ENCODE measurements around the gene KCNJ18.
"Not testable (repeated sequence)": the region's sequence is repeated elsewhere in the genome, so short reads cannot be mapped to it uniquely, and the experiment has no call there.

KCNJ18 gene

GRCh38 chr17:21702940-21703640 is 10.8 kb downstream of the KCNJ18 start:
- not testable (repeated sequence) for DNase-seq (ENCODE audit: low read depth in 2 of 2)

GRCh38 chr17:21703891-21704872 is 11.9 kb downstream of the KCNJ18 start:
- DNase-seq (ENCODE audit: low read depth in 2 of 2), result not testable (repeated sequence)

- no peak for DNase-seq (ENCODE audit: low read depth in 2 of 2)
Observed at GRCh38 chr17:21705021-21705601, 12.8 kb downstream of the KCNJ18 start.

DNA sequence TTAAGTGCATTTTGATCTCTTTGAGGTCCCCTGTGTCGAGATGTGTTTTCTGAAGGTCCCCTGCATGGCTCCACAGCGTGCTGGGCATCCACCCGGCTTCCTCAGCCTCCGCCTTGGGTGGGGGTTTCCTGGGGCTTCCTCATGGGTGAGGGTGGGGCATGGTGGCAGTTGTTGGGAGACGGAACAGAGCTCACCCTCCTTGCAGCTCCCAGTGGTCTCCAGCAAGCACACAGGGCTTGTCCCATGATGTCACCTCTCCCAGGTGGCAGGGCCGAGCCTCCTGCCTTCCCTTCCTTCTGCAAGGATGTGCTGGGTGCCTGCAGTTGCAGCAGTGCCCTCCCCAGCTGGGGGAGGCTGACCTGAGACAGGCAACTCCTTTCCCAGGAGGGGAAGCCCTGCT is 13.4 kb downstream of the KCNJ18 start:
- not testable (repeated sequence) for DNase-seq (ENCODE audit: low read depth in 2 of 2)

GRCh38 chr17:21706546-21706945 is 14.2 kb downstream of the KCNJ18 start:
- DNase-seq (ENCODE audit: low read depth in 2 of 2), result not testable (repeated sequence)

- DNase-seq (ENCODE audit: low read depth in 2 of 2), result not testable (repeated sequence)
Observed at GRCh38 chr17:21707131-21707530, 14.8 kb downstream of the KCNJ18 start.

- DNase-seq (ENCODE audit: low read depth in 2 of 2), result not testable (repeated sequence)
Observed at GRCh38 chr17:21707711-21708611, 15.6 kb downstream of the KCNJ18 start.

DNA sequence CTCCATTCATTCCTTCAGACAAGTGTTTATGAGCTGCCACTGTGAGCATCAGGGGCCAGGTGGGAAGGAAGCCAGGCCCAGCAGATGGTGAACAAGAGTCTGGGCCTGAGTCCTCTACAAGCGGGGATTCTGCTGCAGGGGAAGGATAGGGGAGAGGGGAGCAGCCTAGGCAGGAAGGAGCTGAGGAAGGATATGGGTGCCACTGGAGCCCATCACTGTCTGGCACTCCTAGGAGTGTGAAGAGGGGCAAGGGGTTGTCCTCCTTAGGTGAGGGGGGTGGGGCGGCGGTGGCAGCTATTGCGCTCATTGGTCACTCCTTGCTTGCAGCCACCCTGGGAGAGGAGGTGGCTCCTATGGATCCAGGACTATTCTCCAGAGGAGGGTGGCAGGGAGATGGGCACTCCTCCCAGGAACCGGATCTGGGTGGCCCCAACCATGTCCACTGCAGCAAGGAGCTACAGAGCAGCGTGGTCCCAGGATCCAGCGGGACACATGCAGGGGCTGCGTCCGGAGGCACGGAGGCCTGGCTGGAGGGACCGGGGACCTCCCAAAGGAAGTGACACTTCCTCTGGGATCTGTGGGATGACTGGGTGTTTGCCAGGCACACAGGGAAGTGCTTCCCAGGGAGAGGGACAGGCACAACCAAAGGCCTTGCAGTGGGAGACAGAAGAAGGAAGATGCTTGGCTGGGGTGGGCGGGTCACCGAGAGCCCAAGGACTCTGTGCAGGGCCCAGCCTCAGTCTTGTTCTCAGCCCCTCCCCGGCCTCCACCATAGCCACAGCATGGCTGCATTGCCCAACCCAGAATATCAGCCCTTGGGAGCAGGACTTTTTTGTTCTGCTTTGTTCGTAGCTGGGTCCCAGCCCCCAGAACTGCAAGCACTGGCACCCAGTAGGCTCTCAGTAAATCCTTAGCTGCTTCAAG is 16.6 kb downstream of the KCNJ18 start:
- not testable (repeated sequence) for DNase-seq (ENCODE audit: low read depth in 2 of 2)

- not testable (repeated sequence) for DNase-seq (ENCODE audit: low read depth in 2 of 2)
Observed at GRCh38 chr17:21709994-21710393, 17.7 kb downstream of the KCNJ18 start.

GRCh38 chr17:21710486-21710885 is 18.2 kb downstream of the KCNJ18 start:
- not testable (repeated sequence) for DNase-seq (ENCODE audit: low read depth in 2 of 2)

DNA sequence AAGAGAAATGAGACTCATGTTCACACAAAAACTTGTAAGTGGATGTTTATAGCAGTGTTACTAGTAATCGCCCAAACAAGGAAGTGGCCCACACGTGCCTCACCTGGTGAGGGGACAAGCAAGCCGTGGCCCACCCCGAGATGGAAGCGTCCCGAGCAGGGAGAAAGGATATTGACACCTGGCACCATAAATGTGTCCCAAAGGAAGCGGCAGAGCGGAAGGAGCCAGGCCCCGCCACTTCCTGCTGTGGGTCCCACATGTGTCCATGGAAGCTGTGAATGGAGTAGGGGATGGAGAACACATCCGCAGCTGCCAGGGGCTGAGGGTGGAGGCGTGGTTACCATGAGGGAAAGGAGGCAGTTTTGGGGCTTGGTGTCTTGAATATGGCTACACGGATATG is 18.9 kb downstream of the KCNJ18 start:
- no peak for DNase-seq (ENCODE audit: low read depth in 2 of 2)

DNA sequence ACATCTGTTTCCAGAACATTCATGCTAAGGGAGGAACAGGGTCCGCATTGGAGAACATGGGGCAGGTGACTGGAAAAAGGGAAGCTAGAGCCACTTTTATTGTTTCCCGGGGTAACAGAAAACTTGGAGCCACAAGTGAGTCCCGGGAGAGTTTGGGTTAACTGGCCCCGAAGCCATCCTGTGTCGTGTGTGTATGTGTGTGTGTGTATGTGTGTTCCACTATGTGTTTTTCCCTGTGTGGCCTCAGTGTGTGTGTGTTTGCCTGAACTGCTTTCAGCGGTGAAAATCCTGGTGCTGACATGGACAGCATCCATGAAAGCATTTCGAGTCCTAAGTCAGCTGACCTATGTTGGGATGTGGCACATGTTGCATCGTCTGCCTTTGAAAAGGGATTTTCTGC is 20.7 kb downstream of the KCNJ18 start:
- DNase-seq (ENCODE audit: low read depth in 2 of 2), result not testable (repeated sequence)

GRCh38 chr17:21713631-21714030 is 21.3 kb downstream of the KCNJ18 start:
- not testable (repeated sequence) for DNase-seq (ENCODE audit: low read depth in 2 of 2)

DNA sequence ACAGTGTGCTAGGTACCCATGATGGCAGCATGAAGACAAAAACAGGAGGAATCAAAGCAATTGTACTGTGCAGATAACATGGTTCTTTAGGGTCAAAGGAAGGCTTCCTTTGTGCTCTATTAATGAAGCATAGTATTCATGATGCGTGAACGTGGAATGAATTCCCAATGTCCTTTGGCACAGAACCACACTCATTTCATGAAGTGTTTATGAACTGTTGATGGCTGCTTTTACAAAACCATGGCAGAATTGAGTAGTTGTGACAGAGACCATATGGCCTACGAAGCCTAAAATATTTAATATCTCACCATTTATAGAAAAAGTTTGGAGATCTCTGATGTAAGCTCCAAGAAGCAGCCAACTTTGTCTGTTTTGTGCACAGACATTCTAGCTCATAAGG is 22.4 kb downstream of the KCNJ18 start:
- DNase-seq (ENCODE audit: low read depth in 2 of 2), result not testable (repeated sequence)

DNA sequence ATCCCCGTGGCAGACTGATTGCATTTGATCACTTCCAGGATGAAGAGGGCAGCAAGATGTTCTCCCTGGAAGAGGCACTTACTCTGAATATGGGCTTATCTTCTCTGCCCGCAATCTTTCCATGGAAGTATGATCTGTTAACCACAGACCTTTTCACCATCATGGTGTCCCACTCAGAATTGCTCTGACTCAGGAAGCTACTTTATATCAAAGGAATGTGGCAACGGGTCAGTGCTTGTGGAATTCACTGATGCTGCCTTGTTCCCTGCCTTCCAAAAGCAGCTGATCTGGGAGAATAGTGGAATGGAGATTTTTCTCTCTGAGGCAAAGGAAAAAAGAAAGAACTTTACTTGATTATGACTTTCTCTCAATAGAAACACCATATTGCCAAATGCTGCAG is 23.6 kb downstream of the KCNJ18 start:
- not testable (repeated sequence) for DNase-seq (ENCODE audit: low read depth in 2 of 2)

GRCh38 chr17:21718971-21719370 is 26.6 kb downstream of the KCNJ18 start:
- not testable (repeated sequence) for DNase-seq (ENCODE audit: low read depth in 2 of 2)

GRCh38 chr17:21719511-21720226 is 27.3 kb downstream of the KCNJ18 start:
- DNase-seq (ENCODE audit: low read depth in 2 of 2), result not testable (repeated sequence)

DNA sequence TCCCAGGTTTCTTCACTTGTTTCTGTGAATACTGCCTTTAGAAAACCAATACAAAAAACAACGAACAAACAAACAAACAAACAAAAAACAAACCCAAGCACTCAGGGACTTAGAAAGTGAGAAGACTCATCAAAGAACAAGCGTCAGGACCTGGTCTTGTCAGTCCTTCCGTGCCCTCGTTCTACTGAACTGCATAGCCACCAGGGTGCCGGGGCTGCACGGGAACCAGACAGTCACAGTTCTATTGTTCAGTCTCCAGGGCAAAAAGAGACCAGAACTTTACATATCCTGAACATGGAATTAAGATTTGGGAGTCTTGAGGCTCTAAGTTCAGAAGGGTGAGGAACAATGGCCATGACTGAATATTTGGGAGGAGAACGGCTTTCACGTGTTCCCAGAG is 28.2 kb downstream of the KCNJ18 start:
- DNase-seq (ENCODE audit: low read depth in 2 of 2), result not testable (repeated sequence)

DNA sequence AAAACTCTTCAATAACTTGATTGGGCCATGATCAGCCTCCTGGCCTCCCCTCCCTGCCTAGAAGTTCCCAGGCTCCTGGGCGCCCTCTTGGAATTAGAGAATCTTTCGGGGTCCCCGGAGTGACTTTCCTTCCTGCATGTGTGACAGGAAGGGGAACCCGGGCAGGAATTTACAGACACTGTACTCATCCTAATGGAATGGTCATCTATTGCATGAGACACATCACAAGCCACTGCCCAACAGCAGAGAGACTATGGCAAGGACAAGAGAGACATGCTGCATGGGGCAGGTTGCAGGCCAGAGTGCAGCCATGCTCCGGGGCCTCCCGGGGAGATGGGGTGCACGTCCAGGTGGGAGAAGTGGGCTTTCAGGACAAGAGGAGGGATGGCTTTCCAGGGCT is 29.9 kb downstream of the KCNJ18 start:
- DNase-seq (ENCODE audit: low read depth in 2 of 2), result not testable (repeated sequence)

Measured in stimulated activated CD4-positive, alpha-beta T cell treated with anti-CD3 and anti-CD28 coated beads, Interleukin-15, amount 100 ng/mL, for 48 hours (primary cell).